HEK293 (cell line): ENCODE results near the gene WTAP.

Experiments
- CTCF ChIA-PET: fragments of 350-600 bp; formaldehyde crosslinking; extraction: SDS; loops from one replicate; lab custom pipeline; 2021; ENCODE audit warnings: antibody characterized with exemption; lab: Yijun Ruan, JAX
- POLR2A ChIA-PET: fragments of 300-600 bp; formaldehyde crosslinking; extraction: SDS; loops from one replicate; lab custom pipeline; 2020; ENCODE audit warnings: antibody characterized with exemption, inconsistent platforms; lab: Yijun Ruan, JAX
- H3K27ac ChIP-seq: fragments of 200-500 bp; sonication (Bioruptor generic); 2 replicates; pipeline ENCODE4 v1.5.1; 2014; ENCODE audit warnings: low read depth, low read length, control low read depth, inconsistent platforms; ENCODE audit errors: extremely low read depth
- H3K36me3 ChIP-seq, 2 experiments: fragments of 200-500 bp in 1 of 2; sonication (Bioruptor generic) in 1 of 2; 1 replicate in 1 of 2; 2 replicates in 1 of 2; pipeline ENCODE4 v1.5.1; 2014 to 2017; ENCODE audit warnings: inconsistent platforms in 2 of 2, low read length in 2 of 2; ENCODE audit not compliant: control insufficient read depth in 2 of 2, insufficient read depth in 1 of 2
- H3K4me1 ChIP-seq: fragments of 200-500 bp; sonication (Bioruptor generic); 2 replicates; pipeline ENCODE4 v1.5.1; 2014; ENCODE audit warnings: mild to moderate bottlenecking, low read length, inconsistent platforms; ENCODE audit not compliant: control insufficient read depth, insufficient read depth
- H3K4me3 ChIP-seq: 2 replicates; pipeline ENCODE4 v1.5.1; 2011; ENCODE audit warnings: low read depth, mild to moderate bottlenecking, control low read depth, low read length, moderate library complexity
- H3K9me3 ChIP-seq: fragments of 200-500 bp; sonication (Bioruptor generic); 2 replicates; pipeline ENCODE4 v1.5.1; 2014; ENCODE audit warnings: low read depth, low read length, inconsistent platforms; ENCODE audit not compliant: control insufficient read depth, insufficient read depth
- BCL11A ChIP-seq: fragments of 450-650 bp; formaldehyde crosslinking; IDR thresholded peaks from 2 replicates; pipeline ENCODE4 v1.5.1; 2016; ENCODE audit warnings: low read depth, missing biosample characterization, missing genetic modification characterization
- HOXD13 ChIP-seq: sonication (generic); formaldehyde crosslinking; IDR thresholded peaks from 2 replicates; pipeline ENCODE4 v1.8.0; 2022; ENCODE audit warnings: missing genetic modification reagents, borderline replicate concordance
- IKZF3 ChIP-seq: fragments of 450-650 bp; IDR thresholded peaks from 2 replicates; pipeline ENCODE4 v1.5.0; 2018; ENCODE audit warnings: missing biosample characterization, mild to moderate bottlenecking, missing genetic modification characterization, moderate library complexity
- TRIM28 ChIP-seq: IDR thresholded peaks from 2 replicates; pipeline ENCODE4 v1.6.1; 2011; ENCODE audit warnings: low read length, control low read depth, borderline replicate concordance
- ZBTB20 ChIP-seq: fragments of 450-650 bp; formaldehyde crosslinking; IDR thresholded peaks from 2 replicates; pipeline ENCODE4 v1.5.1; 2016; ENCODE audit warnings: missing biosample characterization, missing genetic modification characterization
- ZFP37 ChIP-seq: fragments of 450-650 bp; formaldehyde crosslinking; IDR thresholded peaks from 2 replicates; pipeline ENCODE4 v1.5.1; 2016; ENCODE audit warnings: missing biosample characterization, missing genetic modification characterization
- ZNF184 ChIP-seq: fragments of 450-650 bp; IDR thresholded peaks from 2 replicates; pipeline ENCODE4 v1.5.1; 2018; ENCODE audit warnings: missing biosample characterization, mild to moderate bottlenecking, missing genetic modification characterization
- ZNF354C ChIP-seq: fragments of 450-650 bp; formaldehyde crosslinking; IDR thresholded peaks from 2 replicates; pipeline ENCODE4 v1.5.1; 2016; ENCODE audit warnings: missing biosample characterization, missing genetic modification characterization, low read depth, borderline replicate concordance
- ZNF426 ChIP-seq: fragments of 450-650 bp; formaldehyde crosslinking; IDR thresholded peaks from 2 replicates; pipeline ENCODE4 v1.5.1; 2017; ENCODE audit warnings: missing biosample characterization, missing genetic modification characterization, mild to moderate bottlenecking, inconsistent platforms, moderate library complexity
- ZNF707 ChIP-seq: fragments of 450-650 bp; formaldehyde crosslinking; IDR thresholded peaks from 2 replicates; pipeline ENCODE4 v1.5.1; 2016; ENCODE audit warnings: missing biosample characterization, missing genetic modification characterization
- ZNF768 ChIP-seq: fragments of 450-650 bp; formaldehyde crosslinking; IDR thresholded peaks from 2 replicates; pipeline ENCODE4 v1.5.1; 2018; ENCODE audit warnings: missing biosample characterization, mild to moderate bottlenecking, missing genetic modification characterization
- ZNF792 ChIP-seq: fragments of 450-650 bp; formaldehyde crosslinking; IDR thresholded peaks from 2 replicates; pipeline ENCODE4 v1.5.1; 2016; ENCODE audit warnings: missing biosample characterization, missing genetic modification characterization
- TF ChIP-seq, protein P1 (sequence below): fragments of 450-650 bp; formaldehyde crosslinking; IDR thresholded peaks from 2 replicates; pipeline ENCODE4 v1.5.1; 2016; ENCODE audit warnings: missing biosample characterization, missing genetic modification characterization
- TF ChIP-seq, protein P2 (sequence below): IDR thresholded peaks from 2 replicates; pipeline ENCODE4 v1.6.1; 2011; ENCODE audit warnings: mild to moderate bottlenecking, low read depth, low read length, borderline replicate concordance
- TF ChIP-seq, protein P3 (sequence below): fragments of 450-650 bp; formaldehyde crosslinking; conservative IDR thresholded peaks from 2 replicates; pipeline ENCODE4 v1.5.1; 2016; ENCODE audit warnings: low read depth, missing biosample characterization, missing genetic modification characterization
- TF ChIP-seq, protein P4 (sequence below): sonication (generic); formaldehyde crosslinking; IDR thresholded peaks from 2 replicates; pipeline ENCODE4 v1.8.1; 2022; ENCODE audit warnings: mild to moderate bottlenecking, moderate library complexity, missing genetic modification reagents

The WTAP gene

DNA sequence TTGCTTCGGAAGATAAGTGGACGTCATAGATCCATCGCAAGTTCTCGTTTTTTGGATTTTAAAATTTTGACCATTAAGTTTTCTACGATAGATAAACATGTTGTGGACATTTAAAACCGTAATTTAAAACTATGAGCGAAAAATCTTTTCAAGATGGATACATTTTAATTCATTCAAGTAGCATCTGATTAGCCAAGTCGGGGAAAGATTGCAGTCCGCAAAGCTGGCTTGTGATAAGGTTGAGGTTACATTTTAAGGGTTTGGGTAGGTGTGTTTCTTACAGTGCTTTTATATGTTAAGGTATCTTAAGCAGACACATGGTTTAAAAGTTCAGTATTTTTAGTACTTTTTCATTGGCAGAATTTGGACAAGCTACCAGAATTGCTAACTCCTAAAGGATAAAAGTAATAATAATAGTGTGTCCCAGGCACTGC is 1.2 kb downstream of the WTAP start:
- ChIA-PET POLR2A (interaction anchor here (1.1 to 6.8 kb wide), 4 partner anchors 8 to 60 kb away, joined by 3 to 115 read pairs (median 68); partner anchors contain the start of genes ACAT2, MRPL18, SOD2 and TCP1), CTCF (interaction anchor here (0.7 to 2.5 kb wide), 2 partner anchors 29 to 37 kb away, joined by 3 to 12 read pairs; no protein-coding TSS in a partner anchor)
- Histone ChIP-seq H3K4me1 (peaks cover 7% of the 10 kb centered on the region; the same call in 1 of the 2 replicates), H3K4me3 (peak overlapping the region; percentile 91), H3K9me3 (no peaks in the 10 kb centered on the region), H3K36me3 (peaks cover 9 to 30% of the 10 kb centered on the region in 2 experiments; a peak in 2 of 3 replicates), H3K27ac (no peak overlapping the region)
- TF ChIP-seq, protein P1, sequence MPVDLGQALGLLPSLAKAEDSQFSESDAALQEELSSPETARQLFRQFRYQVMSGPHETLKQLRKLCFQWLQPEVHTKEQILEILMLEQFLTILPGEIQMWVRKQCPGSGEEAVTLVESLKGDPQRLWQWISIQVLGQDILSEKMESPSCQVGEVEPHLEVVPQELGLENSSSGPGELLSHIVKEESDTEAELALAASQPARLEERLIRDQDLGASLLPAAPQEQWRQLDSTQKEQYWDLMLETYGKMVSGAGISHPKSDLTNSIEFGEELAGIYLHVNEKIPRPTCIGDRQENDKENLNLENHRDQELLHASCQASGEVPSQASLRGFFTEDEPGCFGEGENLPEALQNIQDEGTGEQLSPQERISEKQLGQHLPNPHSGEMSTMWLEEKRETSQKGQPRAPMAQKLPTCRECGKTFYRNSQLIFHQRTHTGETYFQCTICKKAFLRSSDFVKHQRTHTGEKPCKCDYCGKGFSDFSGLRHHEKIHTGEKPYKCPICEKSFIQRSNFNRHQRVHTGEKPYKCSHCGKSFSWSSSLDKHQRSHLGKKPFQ (tag by site-specific recombination): no peak
- TF ChIP-seq ZNF184 (tag by site-specific recombination) (no peak), HOXD13 (CRISPR knock-in tag) (no peak), ZNF792 (tag by site-specific recombination) (no peak), ZNF426 (tag by site-specific recombination) (no peak), ZNF768 (tag by site-specific recombination) (no peak), ZNF707 (tag by site-specific recombination) (no peak), ZNF354C (tag by site-specific recombination) (no peak), IKZF3 (no peak), TRIM28 (no peak), ZBTB20 (no peak), ZFP37 (tag by site-specific recombination) (no peak), BCL11A (no peak)
- TF ChIP-seq, protein P2, sequence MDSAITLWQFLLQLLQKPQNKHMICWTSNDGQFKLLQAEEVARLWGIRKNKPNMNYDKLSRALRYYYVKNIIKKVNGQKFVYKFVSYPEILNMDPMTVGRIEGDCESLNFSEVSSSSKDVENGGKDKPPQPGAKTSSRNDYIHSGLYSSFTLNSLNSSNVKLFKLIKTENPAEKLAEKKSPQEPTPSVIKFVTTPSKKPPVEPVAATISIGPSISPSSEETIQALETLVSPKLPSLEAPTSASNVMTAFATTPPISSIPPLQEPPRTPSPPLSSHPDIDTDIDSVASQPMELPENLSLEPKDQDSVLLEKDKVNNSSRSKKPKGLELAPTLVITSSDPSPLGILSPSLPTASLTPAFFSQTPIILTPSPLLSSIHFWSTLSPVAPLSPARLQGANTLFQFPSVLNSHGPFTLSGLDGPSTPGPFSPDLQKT: no peak
- TF ChIP-seq, protein P3, sequence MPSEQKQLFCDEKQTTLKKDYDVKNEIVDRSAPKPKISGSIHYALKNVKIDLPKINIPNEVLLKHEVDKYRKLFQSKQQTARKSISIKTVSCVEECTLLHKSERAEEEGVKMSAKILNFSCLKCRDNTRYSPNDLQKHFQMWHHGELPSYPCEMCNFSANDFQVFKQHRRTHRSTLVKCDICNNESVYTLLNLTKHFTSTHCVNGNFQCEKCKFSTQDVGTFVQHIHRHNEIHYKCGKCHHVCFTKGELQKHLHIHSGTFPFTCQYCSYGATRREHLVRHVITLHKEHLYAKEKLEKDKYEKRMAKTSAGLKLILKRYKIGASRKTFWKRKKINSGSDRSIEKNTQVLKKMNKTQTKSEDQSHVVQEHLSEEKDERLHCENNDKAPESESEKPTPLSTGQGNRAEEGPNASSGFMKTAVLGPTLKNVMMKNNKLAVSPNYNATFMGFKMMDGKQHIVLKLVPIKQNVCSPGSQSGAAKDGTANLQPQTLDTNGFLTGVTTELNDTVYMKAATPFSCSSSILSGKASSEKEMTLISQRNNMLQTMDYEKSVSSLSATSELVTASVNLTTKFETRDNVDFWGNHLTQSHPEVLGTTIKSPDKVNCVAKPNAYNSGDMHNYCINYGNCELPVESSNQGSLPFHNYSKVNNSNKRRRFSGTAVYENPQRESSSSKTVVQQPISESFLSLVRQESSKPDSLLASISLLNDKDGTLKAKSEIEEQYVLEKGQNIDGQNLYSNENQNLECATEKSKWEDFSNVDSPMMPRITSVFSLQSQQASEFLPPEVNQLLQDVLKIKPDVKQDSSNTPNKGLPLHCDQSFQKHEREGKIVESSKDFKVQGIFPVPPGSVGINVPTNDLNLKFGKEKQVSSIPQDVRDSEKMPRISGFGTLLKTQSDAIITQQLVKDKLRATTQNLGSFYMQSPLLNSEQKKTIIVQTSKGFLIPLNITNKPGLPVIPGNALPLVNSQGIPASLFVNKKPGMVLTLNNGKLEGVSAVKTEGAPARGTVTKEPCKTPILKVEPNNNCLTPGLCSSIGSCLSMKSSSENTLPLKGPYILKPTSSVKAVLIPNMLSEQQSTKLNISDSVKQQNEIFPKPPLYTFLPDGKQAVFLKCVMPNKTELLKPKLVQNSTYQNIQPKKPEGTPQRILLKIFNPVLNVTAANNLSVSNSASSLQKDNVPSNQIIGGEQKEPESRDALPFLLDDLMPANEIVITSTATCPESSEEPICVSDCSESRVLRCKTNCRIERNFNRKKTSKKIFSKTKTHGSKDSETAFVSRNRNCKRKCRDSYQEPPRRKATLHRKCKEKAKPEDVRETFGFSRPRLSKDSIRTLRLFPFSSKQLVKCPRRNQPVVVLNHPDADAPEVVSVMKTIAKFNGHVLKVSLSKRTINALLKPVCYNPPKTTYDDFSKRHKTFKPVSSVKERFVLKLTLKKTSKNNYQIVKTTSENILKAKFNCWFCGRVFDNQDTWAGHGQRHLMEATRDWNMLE (tag by site-specific recombination): no peak
- TF ChIP-seq, protein P4, sequence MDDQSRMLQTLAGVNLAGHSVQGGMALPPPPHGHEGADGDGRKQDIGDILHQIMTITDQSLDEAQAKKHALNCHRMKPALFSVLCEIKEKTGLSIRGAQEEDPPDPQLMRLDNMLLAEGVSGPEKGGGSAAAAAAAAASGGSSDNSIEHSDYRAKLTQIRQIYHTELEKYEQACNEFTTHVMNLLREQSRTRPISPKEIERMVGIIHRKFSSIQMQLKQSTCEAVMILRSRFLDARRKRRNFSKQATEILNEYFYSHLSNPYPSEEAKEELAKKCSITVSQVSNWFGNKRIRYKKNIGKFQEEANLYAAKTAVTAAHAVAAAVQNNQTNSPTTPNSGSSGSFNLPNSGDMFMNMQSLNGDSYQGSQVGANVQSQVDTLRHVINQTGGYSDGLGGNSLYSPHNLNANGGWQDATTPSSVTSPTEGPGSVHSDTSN (CRISPR knock-in tag): no peak
